SH-SY5Y (cell line): ENCODE results near the gene TBC1D3B.

ENCODE experiments used
- GATA2 ChIP-seq: IDR thresholded peaks from 2 replicates; pipeline ENCODE4 v1.6.1; 2011; ENCODE audit warnings: mild to moderate bottlenecking, low read depth, low read length
- GATA3 ChIP-seq: IDR thresholded peaks from 2 replicates; pipeline ENCODE4 v1.6.1; 2011; ENCODE audit warnings: low read depth, mild to moderate bottlenecking, low read length, moderate library complexity

DNA sequence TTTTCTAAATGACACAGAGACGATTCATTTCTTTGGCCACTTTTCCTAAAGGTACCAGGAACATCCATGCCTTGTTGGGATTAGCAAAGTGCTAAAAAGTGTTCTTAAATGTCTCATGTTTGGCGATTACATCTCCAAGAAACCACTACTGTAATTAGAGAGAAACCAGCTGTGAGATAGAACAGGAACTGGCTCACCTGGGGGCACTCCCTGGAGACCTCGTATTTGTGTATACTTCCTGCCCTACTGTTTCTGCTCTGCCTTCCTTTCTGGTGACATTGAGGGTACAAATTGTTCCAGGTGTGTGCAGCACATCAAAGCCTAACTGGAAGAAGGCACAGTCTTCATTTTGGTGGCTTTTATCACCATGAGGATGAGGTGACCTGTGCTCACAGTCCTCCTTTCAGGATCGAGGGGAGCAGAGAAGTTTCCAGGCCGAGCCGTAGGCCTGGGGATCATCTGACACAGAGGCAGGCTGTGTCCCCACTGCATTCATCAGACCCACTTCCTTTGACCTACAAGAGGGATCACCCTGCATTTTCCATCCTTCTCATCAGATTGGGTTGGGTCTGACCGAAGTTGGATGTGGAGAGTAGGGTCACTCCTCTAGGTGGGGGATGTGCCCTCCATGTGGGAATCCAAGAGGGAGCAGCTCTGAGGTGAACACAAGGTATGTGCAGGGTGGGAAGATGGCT, 49.1 kb downstream of the TBC1D3B start:
- TF ChIP-seq GATA2 (no peak), GATA3 (no peak)
